SH-SY5Y (cell line): ENCODE data around the gene ROR2.

Experiments
- GATA2 ChIP-seq: IDR thresholded peaks from 2 replicates; pipeline ENCODE4 v1.6.1; 2011; ENCODE audit warnings: mild to moderate bottlenecking, low read depth, low read length
- GATA3 ChIP-seq: IDR thresholded peaks from 2 replicates; pipeline ENCODE4 v1.6.1; 2011; ENCODE audit warnings: low read depth, mild to moderate bottlenecking, low read length, moderate library complexity

GRCh38 chr9:91518462-91518861 is 431.6 kb downstream of the ROR2 start:
- TF ChIP-seq GATA2 (no peak), GATA3 (no peak)
